Measurements from ENCODE around the gene RGS7.

Gene RGS7

DNA sequence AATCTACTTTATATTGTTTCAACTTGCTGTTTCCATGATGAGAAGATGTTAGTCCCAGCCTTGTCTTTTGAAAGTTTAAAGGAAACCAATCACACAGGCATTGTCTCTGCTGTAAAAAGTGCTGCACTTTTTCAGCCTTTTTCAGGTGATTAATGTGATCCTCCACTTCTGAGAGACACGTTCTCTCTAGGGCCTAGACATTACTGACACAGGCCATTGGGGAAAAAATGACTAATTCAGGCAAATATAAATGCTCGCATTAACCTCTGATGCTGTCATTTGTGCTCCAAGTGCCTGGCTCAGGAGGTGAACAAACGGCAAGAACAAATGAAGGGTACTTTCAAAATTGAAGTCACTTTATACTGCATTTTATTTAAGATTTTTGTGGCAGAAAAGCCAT, 32.4 kb upstream of the RGS7 start:
- TF ChIP-seq, protein P1, sequence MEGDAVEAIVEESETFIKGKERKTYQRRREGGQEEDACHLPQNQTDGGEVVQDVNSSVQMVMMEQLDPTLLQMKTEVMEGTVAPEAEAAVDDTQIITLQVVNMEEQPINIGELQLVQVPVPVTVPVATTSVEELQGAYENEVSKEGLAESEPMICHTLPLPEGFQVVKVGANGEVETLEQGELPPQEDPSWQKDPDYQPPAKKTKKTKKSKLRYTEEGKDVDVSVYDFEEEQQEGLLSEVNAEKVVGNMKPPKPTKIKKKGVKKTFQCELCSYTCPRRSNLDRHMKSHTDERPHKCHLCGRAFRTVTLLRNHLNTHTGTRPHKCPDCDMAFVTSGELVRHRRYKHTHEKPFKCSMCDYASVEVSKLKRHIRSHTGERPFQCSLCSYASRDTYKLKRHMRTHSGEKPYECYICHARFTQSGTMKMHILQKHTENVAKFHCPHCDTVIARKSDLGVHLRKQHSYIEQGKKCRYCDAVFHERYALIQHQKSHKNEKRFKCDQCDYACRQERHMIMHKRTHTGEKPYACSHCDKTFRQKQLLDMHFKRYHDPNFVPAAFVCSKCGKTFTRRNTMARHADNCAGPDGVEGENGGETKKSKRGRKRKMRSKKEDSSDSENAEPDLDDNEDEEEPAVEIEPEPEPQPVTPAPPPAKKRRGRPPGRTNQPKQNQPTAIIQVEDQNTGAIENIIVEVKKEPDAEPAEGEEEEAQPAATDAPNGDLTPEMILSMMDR (IDR thresholded peaks at IDR 0.05) = no peak
- no peak for DNase-seq (ENCODE audit: low spot score)
- Histone ChIP-seq H3K4me3 (no peak overlapping the region), H3K27ac (no peak overlapping the region)

DNA sequence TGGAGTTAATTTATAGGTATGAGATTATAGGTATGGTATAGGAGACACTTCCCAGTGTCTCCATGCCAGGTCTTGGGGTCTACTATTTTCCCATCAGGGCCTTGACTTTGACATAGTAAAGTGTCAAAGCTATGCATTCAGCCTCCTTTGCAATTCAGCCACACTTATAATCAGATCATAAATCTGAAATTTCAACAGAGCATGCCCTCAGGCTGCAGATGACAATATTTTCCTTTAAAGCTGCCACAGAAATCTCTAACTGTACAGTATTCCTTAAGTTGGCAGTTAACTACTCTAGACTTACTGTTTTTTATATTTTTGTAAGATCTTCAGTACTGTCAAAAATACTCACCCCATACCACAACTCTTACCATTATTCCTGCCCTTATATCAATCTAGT, 30.2 kb upstream of the RGS7 start:
- DNase-seq (ENCODE audit: low spot score) = no peak
- no peak overlapping the region for H3K27ac ChIP-seq
- TF ChIP-seq, protein P1 (IDR thresholded peaks at IDR 0.05) = no peak
- no peak overlapping the region for H3K4me3 ChIP-seq

DNA sequence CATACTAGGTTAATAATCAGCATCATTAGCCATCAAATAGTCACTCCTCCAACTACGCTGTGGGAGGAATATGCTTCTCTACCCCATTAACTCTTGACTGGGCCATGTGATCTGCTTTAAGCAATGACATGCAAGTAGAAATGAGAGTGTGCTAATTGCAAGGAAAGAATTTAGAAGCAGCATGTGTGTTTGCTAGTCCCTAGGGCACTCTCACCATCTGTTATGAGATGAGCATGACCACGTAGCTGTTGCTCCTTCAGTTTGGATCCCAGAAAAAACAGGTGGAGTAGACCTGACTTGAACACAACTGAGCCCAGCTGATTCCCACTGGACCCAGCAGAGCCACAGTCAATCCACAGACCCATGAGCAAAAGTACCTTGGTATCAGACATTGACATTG, 19.7 kb upstream of the RGS7 start:
- no peak for DNase-seq (ENCODE audit: low spot score)
- TF ChIP-seq, protein P1 (IDR thresholded peaks at IDR 0.05) = no peak
- H3K4me3 ChIP-seq = no peak overlapping the region
- H3K27ac ChIP-seq = no peak overlapping the region

DNA sequence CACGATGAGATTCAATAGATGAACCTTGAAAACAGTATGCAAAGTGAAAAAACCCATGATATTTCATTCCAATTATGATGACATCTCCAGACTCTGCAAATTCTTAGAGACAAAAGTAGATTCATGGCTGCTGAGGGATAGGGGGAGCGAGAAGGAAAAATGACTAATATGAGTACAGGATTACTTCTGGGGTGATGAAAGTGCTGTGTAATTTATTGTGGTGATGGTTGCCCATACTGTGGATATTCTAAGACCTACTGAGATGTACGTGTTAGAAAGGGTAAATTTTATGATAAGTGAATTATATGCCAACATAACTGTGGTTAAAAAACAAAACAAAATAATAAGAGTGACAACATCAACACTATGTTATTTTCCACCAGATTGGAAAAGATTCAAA, 18.9 kb upstream of the RGS7 start:
- Histone ChIP-seq H3K27ac (no peak overlapping the region), H3K4me3 (no peak overlapping the region)
- no peak for DNase-seq (ENCODE audit: low spot score)
- TF ChIP-seq, protein P1 (IDR thresholded peaks at IDR 0.05) = no peak

DNA sequence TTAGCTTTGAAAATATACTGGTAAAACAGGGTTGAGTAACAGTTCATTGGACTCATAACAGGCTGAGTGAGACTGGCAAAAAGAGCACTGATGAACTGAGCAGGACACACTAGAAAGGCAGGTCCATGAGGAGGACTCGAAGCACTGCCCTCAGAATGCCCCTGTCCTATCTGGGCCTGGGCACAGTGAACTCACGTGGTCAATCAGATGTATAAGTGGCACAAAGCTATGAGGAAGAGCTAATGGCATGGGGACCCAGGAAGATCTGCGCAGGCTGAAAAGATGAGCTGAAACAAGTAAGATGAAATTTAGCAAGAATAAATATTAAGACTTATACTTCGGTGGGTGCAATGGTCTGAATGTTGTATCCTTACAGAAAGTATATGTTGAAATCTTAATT, 9.2 kb upstream of the RGS7 start:
- H3K27ac ChIP-seq = no peak overlapping the region
- H3K4me3 ChIP-seq = no peak overlapping the region
- no peak for DNase-seq (ENCODE audit: low spot score)
- TF ChIP-seq, protein P1 (IDR thresholded peaks at IDR 0.05) = no peak

DNA sequence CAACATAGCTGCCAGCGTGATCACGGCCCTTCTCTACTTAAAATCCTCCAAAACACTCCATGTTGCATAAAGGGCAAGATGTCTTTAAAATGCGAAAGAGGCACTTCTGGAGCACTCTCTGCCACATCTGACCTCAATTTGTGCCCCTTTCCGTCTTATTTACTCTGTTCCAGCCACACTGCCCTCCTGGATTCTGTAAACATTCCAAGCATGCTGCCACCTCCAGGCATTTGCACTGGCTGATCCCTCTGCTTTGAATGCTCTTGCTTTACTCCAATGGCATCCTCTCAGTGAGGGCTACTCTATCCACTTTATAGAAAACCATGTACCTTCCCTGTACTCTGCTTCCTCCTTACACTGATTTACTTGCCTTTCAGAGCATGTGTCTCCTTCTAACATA, 5.3 kb upstream of the RGS7 start:
- Histone ChIP-seq H3K27ac (no peak overlapping the region), H3K4me3 (no peak overlapping the region)
- DNase-seq (ENCODE audit: low spot score) = no peak
- TF ChIP-seq, protein P1 (IDR thresholded peaks at IDR 0.05) = no peak

DNA sequence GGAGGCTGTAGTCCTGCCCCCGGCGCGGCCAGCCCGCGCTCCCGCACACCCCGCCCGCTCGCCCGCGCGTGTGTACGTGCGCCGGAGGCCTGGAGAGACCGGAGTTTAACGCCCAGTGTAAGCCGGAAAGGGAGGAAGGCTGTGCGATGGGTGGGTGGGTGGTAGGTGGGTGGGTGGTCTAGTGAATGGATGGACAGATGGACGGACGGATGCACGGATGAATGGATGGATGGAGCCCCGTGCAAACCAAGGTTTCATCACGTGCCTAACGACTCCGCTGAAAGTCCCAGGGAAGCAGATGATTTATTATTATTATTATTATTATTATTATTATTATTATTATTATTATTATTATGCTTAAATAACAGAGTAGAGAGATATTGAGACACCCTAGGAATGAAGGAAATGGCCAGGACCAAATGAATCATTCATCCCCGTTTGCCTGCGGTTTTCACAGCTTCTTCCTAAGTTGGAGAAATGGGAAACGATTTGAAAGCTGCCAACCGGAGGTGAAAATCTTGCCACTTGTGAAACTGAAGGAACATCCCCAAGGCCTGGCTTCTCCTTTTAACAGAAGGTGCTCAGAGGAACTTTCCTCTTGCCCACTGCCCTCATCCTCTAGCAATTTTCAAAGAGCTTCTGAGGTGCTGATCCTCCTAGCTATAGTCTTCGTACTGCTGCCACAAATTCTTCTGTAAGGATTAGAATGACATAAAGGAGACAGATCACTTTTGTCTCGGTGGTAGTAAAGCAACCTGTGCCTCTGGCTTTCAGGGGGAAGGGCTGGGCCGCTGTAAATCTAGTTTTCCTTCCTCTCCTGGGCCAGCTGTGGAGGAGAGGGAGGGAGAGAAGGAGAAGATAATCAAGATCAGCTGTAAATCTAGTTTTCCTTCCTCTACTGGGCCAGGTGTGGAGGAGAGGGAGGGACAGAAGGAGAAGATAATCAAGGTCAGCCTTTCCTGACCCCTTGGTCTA, 648 bp upstream of the RGS7 start:
- H3K27ac ChIP-seq = no peak overlapping the region
- DNase-seq (ENCODE audit: low spot score) = no peak
- H3K4me3 ChIP-seq = peak overlapping the region; percentile 73
- TF ChIP-seq, protein P1 (IDR thresholded peaks at IDR 0.05) = no peak

Data from coronary artery (tissue), 2 donors.